ENCODE measurements around the gene DNAH1.

Gene DNAH1

GRCh38 chr3:52437326-52438103, 121.4 kb downstream of the DNAH1 start:
- DNase-seq = no peak

- DNase-seq = no peak
Measured at GRCh38 chr3:52438104-52438376, 121.9 kb downstream of the DNAH1 start.

DNA sequence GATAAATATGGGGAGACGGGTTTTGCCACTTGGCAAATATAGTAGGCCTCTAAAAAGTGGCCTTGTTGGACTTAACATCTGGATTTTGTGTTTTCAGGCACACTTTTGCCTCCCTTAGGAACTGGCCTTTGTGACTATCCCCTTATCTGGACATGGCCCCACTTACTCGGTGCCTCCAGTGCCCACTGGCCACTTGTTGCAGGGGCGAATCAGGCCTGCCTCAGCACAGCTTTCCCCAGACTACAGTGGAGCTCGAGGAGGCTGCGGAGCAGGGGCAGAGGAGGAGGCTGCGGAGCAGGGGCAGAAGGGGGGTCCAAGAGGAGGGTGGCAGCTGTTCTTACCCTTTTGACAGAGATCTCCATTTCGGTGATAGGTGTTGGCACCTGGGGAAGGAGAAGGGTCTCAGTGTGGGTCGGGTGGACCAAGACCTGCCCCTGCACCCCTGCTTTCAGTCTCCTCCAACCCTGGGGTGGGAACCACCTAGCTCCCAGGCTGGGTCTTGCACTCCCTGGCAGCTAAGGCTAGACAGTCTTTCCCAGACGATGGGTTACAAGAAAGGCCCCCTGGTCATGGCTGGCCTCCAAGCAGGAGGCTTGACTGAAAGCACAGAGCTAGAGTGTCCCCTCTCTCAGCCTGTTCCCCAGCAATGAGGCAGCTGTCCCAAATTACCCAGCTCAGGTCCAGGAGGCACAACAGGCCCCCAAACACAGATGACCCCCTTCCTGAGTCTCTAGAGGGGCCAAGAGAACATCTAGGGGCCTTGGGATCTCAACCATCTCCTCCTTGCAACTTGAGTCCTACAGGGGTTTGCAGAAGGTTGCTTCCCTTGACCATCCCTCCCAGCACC, 122.7 kb downstream of the DNAH1 start:
- DNase-seq = no peak

GRCh38 chr3:52439426-52440248, 123.5 kb downstream of the DNAH1 start:
- DNase-seq = no peak

GRCh38 chr3:52440249-52440551, 124.1 kb downstream of the DNAH1 start:
- no peak for DNase-seq

- DNase-seq = no peak
Measured at GRCh38 chr3:52440671-52441070, 124.6 kb downstream of the DNAH1 start.

GRCh38 chr3:52441091-52441771, 125.1 kb downstream of the DNAH1 start:
- no peak for DNase-seq

DNA sequence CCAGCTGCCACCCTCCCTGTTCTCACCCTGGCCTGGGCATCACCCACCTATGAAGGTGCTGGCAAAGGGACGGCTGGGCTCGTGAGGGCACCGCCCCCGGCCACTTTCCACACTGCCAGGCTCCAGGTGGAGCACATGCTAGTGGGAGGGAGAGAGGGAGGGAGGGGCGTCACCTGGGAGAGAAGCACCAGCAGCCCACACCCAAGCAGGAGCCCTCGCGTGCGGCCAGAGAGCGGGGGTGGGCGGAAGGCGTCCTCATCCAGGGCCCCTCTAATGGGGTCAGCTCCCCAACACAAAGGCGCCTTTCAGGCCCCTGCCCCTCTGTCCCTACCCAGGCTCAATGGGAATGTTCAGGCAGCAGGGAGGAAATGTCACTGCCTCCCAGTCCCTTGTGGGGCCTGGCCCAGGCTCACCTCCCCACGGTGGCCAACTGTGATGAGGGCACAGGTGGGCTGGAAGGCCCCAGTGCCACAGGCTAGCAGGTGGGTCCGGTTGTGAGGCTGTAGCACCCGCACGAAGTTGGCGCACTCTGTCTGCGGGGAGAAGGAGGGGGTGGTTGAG, 125.7 kb downstream of the DNAH1 start:
- no peak for DNase-seq

DNA sequence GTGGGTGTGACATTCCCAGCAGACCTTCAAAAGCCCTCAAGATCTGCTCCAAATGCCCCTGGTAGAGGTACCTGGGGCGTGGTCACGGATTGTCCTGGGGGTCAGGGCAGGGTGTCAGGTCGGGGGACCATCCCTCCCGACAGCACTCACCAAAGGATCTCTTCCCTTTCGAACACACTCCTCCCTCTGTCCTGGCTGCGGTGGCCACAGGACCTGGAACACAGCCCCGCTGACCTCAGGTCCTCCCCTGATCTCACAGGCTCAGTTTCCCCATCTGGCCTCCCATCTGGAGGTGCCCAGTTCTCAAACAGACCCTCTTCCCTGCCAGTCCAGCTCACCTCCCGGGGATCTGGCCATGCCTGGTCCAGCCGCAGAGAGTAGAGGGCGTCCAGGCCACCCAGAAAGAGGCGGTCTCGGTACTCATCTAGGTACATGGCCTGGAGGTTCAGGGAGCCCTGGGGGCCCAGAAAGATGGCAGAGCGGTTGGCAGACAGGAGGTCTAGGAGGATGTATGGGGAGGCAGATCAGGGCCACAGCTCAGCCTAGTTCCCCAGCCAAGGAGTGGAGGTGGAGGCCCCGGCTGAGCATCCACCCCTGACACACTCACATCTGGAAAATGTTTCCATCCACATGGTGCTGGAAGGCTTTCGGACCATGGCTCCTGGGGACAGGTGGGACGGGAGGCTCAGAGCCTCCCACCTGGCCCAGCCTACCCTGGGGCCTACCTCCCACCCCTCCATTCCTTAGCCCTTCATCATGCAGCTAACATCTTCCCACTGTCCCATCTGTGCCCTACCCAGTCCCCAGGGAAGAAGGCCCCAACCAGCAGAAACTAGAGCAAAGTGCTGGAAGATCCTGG, 126.5 kb downstream of the DNAH1 start:
- DNase-seq = no peak

DNA sequence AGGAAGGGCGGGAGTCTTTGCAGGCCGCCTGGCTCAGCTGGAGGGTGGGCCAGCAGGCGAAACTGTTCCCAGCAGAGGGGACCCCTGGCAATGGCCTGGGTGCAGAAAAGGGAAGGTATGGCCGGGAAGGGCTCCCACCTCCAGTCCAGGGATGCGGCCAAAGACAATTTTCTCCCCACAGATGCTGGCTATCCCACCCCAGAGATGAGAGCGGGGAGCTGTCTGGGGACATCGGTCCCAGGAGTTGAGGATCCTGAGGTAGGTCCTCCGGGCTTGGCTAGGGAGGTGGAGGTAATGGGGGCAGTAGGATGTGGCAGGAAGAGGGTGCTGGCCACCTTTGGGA, 127.1 kb downstream of the DNAH1 start:
- DNase-seq = no peak

DNA sequence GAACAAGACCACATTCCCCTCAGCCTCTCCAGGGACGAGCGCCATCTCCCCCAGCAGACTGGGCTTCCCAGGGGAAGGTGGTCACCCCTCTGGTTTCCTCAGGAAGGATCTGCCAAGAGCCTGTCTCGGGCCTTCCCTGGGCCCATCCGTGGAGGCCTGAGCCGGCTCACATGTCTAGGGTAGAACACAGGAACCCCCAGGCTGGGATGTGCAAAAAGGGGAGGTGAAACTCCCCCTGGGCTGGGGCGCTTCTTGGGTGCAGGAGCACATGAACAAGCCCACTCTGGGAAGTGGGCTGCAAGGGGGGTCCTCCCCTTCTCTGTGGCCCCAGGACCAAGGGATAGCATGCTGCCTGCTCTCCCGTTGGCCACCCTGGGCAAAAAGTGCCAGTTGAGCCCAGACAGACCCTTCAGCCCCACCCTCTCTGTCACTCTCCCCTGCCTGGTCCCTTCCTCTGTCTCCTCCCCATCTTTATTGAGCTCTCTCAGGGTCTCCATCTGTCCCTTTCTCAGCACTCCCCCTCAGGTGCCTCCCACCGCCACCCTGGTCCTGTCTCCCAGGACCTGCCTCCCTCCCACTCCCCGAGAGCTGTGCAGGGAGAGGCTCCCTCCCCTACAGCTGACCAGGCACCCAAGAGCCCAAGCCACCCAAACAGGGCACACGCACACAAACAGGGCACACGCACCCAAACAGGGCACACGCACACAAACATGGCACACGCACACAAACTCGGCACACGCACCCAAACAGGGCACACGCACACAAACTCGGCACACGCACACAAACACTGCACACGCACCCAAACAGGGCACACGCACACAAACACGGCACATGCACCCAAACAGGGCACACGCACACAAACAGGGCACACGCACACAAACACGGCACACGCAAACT, 127.9 kb downstream of the DNAH1 start:
- DNase-seq = no peak

- no peak for DNase-seq
Measured at GRCh38 chr3:52444860-52445793, 129.0 kb downstream of the DNAH1 start, which contains the start of gene SEMA3G. Gene SEMA3G, minus strand, starts transcription at chr3:52445103. Its CDS starts 76 bp downstream, at chr3:52445027.

DNA sequence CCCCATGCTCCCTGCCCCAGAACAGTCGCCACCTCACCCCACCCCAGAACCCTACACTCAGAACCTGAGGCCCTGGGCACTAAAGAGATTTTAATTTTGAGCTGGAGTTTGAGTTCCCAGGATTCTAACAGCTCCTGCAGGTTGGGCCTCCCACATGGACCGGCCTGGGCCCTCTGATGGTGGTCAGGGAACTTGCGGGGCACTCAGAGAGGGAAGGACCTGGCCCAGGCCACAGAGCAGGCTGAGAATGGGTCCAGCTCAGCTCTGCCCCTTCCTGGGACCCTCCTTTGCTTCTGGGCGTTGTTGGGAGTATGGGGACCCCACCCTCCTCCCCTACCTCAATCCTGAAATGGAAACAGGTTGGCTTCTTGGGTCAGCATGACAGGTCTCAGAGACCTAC, 129.9 kb downstream of the DNAH1 start:
- DNase-seq = no peak

- no peak for DNase-seq
Measured at GRCh38 chr3:52446631-52447511, 130.8 kb downstream of the DNAH1 start.

DNA sequence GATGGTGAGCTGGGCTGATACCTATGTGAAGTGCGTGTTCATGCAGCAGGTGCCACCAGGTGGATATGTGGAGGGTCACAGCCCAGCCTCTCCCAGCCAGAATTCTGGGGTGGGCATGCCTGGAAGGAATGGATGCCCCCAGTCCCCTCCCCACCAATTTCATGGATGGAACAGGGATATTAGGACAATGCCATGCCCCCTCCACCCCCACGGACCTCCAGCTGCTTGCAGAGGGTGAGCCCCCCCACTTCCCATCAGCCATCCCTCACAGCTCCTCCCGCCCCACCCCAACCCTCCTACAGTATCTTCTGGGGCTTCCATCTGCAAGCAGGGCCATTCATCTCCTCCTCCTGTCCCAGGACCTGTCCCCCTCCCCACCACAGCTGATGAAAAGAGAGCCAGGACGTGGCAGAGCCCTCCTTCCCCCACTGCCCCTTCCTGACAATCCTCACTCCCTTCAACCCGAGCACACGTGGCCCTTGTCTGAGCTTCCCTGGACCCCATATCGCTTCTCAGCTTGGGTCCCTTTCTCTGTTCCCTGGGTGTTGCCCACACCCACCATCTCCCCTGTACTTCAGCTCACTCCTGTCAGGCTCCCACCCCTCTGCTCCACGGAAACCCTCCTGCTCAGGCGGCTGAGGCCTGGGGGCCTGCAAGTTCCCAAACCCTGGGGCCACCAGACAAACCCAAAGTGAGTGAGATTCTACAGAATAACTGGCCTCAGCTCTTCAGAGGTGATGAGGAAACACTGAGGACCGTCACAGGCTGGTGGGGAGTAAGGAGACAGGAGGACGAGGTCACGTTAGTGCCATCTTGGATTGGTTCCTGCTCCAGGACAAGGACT, 131.6 kb downstream of the DNAH1 start:
- no peak for DNase-seq

Measured in NCI-H2081 treated with DMSO at 0.1 percent for 48 hours (cell line).